Stimulated activated CD4-positive, alpha-beta T cell treated with anti-CD3 and anti-CD28 coated beads, Interleukin-4, amount 100 ng/mL, for 24 hours (primary cell): ENCODE data around the gene CRTC1.
A peak's percentile ranks its signal among the peaks of the same experiment; 100 is the strongest.

Experiments
- DNase-seq: peaks from one replicate; pipeline ENCODE4 v3.0.0-alpha.2; 2020

The CRTC1 gene

DNA sequence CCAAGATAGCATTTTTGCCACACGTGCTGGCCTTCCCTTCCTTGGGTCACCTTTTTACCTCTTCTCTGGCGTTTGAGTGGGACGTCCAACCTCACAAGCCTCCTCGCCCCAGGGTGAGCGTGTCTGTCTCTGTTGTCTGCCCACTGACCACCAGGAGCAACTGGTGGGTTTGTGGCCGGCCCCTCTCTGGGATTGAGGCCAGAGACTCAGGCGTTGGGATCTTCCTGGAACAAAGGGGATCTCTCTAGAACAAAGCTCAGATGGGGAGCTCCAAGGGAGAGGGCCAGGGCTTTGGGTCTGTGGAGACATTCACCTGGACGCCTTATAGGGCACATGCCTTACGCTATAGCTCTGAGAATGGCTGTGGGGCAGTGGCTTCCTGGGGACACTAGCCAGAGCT is 90.2 kb downstream of the CRTC1 start:
- DNase-seq = no peak

DNA sequence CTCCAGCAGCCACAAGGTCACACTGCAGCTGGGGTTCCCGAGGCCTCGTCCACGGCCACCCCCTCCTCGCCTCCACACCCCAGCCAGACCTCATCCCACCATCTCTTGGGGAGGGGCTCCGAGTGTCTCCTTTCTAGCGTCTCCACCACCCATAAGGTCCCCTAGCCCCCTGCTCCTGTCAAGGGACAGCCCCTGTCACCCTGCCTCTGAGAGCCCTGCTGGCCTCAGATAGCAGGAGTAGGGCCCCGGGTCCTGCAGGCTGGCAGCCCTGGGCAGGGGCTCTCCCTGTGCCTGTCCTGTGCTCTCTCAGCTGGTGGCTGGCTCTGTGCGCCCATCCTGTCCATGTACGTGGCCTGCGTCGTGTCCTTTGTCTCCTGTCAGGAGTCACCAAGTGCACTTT is 90.6 kb downstream of the CRTC1 start:
- DNase-seq = no peak

DNA sequence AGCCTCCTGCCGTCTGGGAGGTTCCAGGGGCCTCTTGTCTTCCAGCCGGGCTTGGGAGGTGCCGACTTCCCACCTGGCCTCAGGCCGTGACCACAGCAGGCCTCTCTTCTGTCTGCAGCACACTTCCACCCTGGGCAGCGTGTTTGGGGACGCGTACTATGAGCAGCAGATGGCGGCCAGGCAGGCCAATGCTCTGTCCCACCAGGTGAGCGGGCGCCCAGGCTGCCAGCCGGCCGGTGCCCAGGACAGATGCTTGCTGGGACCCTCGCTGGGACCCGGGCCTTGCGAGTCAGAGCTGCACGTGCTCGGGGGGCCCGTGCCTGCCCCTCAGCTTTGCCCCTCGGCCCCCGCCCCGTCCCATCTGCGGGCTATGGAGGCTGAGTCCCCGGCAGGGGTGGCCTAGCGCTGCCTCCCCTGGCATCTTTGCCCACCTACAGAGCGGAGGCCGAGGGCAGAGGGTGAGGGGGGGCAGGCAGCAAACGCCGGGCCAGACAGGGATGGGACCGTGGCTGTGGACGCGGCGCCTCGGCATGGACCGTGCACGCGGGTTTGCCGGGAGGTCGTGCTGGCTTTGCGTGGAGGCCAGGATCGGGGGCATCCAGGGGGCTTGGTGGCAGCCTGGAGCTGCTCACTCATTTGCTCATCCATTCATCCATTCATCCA is 91.4 kb downstream of the CRTC1 start:
- no peak for DNase-seq

DNA sequence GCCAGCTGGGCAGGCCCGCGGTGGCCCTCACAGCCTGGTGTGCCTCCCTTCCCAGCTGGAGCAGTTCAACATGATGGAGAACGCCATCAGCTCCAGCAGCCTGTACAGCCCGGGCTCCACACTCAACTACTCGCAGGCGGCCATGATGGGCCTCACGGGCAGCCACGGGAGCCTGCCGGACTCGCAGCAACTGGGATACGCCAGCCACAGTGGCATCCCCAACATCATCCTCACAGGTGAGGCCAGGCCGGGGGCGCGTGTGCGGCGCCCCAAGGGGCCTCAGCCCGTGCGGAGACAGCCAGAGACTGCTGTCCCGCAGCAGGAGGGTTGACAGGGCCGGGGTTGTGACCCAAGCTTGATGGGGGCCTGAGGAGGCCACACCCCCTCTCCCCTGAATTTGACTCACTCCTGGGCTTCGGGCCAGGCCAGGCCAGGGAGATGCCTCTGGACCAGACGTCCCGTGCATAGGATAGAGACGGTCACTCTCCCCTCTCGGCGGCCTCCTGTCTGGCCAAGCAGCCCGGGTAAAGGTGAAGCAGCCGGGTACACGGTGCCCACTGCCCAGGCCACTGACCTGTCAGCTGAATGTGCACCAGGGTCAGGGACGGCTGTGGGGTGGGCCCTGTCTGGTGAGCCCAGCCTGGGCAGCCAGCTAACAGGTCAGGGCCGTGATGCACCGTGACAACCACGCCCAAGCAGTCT is 92.3 kb downstream of the CRTC1 start:
- no peak for DNase-seq

DNA sequence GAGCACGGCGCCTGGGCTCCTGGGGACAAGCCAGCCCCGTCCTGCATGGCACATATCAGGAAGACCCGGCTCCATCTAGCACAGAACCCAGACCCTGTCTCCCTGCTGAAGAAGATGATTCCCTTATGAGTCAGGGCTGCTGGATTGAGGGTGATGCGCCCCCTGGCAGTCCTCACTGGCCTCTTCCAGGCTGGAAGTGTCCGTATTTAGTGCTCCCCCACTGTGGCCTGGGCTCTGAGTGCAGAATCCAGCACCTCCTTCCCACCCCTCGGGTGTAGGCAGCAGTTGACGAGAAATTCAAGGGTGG is 92.8 kb downstream of the CRTC1 start:
- DNase-seq = no peak

DNA sequence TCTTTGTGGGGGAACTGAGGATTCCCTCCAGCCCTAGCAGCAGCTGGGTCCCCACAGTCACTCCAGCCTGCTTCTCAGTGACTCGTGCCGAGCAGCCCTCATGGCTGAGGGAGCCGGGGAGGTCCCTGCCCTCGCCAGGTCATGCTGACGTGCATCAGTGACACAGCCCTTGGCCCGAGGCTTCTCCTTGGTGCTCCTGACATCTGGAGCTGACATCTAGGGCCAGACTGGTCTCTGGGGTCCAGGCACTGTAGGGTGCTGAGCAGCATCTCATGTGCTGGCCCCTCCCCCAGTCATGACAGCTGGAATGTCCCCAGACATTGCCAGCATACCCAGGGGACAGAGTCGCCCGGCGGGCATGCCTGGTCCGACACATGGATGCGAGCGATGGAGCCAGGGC is 93.3 kb downstream of the CRTC1 start:
- no peak for DNase-seq

DNA sequence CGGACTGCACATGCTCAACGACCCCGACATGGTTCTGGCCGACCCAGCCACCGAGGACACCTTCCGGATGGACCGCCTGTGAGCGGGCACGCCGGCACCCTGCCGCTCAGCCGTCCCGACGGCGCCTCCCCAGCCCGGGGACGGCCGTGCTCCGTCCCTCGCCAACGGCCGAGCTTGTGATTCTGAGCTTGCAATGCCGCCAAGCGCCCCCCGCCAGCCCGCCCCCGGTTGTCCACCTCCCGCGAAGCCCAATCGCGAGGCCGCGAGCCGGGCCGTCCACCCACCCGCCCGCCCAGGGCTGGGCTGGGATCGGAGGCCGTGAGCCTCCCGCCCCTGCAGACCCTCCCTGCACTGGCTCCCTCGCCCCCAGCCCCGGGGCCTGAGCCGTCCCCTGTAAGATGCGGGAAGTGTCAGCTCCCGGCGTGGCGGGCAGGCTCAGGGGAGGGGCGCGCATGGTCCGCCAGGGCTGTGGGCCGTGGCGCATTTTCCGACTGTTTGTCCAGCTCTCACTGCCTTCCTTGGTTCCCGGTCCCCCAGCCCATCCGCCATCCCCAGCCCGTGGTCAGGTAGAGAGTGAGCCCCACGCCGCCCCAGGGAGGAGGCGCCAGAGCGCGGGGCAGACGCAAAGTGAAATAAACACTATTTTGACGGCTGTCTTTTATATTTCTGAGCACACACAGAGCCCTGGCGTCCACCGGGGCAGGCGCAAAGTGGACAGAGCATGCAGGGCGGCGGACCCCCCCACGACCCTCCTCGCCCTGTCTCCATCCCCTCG is 94.0 kb downstream of the CRTC1 start:
- no peak for DNase-seq

DNA sequence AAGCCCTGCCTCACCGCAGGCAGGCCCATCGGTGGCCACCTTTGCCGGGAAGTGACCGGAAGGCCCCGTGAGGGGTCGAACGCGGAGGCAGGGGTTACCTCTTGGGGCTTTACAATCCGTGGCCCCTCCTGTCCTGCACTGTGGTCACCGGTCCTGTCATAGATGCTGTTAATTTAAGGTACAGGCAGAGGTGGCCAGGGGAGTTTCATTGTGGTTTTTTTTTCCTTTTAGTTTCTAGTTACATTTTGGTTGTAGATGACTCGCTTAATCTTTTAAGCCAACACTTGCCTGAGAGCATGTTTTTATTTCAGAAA is 94.6 kb downstream of the CRTC1 start:
- DNase-seq = no peak

DNA sequence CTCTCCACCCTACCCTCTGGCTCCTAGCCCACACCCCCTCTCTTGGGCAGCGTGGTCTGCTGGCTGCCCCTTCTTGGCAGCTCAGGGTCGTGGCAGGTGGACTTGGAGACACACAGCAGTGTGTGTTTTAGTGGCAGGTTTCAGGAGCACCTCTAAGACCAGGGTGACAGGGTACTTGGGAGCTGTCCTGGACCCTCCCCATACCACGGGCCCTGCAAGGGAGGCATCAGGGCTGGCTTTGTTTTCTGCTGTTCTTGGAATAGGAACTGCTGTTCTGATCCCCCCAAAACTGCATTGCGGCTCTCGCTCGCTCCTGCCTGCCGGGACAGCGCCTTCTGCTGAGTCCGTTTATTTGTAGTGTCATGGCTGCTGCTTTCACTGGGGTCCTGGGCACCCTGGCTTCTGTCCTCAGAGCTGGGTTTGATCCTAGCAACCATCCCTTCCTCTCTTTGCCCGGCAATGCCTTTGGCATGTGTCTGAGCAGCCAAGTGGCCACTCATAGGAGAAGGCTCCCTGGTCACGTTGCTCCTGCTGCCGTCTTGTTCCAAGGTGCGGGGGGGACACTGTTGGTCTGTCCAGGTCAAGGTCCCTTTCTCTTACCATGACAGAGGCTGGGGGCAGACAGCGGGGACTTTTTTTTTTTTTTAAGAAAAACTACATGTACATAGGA is 95.5 kb downstream of the CRTC1 start:
- DNase-seq = no peak

DNA sequence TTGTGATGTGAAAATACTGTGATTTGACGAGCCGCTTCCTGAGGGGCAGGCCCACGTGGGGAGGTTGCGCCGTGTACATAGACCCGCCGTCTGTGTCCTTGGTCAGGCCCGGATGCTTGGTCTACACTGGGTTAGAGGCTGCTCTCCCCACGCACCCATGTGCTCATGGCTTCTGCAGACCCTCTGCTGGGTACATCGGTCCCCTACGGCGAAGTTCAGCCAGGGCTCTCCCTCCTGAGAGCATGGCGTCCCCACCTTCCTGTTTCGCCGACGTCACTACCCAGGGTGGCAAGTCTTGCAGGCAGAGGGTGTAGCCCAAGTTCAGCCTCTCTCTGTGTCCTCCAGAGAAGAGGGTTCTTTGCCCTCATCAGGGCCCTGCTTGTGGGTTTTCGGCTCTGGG is 96.6 kb downstream of the CRTC1 start:
- DNase-seq = no peak

DNA sequence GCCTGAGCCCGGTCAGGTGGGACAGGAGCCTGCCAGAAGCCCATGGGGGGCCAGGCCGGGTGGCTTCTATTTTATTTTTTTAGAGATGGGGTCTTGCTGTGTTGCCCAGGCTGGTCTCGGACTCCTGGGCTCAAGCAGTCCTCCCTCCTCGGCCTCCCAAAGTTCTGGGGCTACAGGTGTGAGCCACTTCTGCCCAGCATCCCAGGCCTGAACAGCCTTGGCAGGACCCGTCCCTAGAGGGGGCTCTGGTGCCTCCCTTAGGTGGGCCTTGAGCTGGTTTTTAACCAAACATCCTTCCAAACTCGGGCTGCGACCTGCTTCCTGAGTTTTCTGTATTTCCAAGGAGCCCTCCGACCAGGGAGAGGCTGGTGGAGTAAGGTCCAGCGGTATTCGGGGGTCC is 97.2 kb downstream of the CRTC1 start:
- DNase-seq = no peak

DNA sequence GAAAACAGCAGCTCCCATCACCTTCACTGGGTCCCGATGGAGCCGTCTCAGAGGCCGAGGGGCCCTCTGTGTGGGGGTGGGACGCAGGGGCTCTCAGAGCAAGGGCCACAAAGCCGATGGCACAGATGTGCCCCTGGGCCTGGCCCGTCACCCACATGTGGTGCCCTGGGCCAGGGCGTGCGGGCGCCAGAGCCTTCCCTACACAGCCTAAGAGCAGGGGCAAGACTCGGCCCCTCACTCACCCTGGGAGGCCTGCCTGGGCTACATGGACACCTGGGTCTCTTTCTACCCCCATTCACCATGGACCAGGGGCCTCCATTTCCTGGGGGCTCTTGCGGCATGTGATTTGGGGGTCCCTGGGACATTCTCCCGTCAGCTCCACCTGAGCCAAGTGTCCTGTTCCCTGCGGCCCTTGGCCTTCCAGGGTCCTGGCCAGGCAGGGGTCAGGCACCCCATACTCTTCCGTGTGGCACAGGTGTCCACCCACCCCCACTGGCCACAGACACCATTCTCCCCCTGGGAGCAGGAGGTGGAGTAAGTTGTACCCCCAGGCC is 97.6 kb downstream of the CRTC1 start:
- no peak for DNase-seq

DNA sequence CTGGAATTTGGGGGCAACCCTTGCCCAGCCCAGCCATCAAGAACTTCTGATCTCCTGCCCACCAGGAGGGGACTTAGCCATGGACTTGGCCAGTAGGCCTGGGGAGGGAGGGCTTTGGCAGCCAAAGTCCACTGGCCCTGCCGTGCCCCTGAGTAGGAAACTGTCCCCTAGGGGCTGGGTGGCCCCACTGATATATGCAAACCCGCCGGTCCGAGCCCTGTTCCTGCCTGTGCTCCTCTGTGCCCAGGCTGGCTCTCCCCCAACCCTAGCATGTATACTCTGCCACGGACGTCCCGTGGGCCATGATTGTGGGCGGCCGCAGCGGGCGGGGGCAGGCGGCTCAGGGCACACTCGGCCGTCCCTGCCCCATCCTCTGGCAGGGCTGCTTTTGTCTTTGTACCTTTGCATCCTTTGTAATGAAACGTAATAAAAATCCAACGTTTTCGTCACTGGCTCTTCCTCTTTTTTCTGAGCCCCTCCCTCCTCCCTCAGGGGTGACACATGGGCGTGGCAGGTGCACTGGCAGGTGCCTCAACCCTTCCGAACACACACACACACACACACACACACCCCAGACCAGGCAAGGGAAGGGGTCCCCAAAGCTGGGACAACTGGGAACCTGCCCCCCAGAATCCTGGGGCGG is 98.5 kb downstream of the CRTC1 start:
- no peak for DNase-seq

DNA sequence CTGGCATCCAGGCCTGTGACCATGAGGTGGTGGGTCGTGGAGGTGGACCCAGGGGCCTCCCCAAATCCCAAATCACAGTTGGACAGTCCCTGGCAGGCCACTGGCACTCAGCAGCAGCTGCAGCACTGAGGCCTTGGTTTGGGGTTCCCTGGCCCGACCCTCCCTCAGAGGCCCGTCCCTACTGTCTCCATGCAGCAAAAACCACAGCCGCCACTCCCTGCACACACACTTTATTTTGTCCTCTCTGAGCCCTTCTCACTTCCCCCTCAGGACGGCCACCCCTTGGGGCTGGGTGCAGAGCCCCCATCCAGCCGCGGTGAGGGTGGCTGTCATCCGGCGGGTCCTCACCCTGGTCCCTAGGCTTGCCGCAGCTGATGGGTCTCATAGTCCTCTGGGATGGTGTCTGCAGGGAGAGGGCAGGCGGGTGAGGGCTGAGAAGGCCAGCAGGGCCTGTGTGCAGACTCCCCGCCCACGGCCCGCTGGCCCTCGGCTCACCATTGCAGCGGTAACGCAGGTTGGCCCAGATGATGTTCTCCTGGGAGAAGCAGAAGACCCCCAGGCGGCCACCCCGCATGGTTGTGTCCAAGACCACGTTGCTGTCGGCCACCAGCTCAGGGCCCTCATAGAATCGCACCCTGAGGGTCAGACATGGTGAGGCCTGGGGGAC is 99.2 kb downstream of the CRTC1 start:
- DNase-seq = no peak

DNA sequence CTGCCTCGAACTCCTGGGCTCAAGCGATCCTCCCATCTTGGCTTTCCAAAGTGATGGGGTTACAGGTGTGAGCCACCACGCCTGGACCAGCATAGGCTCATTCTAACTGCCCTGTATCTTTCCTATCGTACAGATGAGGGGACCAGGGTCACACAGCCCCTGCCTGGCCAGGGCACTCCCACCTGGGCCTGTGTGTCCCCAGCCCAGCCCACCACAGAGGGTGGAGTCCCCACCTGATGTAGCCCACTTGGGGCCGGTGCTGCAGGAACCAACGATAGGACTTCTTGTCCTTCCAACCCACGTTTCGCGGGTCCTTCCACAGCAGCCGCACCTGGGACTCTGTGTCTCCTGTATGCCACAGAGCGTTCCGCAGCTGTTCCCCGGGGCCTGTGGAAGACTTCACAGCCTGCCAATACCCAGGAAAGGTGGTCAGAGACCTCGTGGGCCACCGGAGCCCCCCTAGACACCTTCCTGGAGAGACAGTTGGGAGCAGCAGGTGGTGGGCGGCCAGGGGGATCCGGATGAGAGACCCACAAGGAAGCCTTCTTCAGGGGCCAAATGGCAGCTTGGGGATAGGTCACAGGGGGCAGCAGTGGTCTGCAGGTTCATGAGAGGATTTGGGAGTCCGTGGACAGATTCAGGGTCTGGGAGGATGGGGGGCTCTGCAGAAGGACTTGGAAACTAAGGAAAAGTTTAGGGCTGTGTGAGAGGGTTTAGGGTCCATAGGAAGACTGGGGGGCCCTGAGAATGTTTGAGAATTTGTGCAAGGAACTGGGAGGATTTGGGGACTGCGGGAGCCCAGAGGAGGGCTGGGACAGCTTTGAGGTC is 100.7 kb downstream of the CRTC1 start:
- DNase-seq = no peak

DNA sequence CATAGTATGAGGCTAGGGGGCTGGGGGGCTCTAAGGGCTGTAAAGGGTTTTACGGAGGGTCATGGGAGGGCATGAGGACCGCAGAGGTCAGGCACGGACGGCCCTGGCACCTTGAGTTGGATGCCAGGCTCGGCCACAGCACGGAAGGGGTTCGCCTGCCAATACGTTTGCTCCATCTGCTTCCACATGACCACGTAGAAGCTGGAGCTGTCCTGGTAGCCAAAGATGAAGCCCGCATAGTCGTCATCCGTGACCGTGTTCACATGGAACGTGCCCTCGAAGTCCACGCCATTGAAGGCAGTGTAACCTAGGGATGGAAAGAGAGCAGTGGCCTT is 101.3 kb downstream of the CRTC1 start:
- no peak for DNase-seq

DNA sequence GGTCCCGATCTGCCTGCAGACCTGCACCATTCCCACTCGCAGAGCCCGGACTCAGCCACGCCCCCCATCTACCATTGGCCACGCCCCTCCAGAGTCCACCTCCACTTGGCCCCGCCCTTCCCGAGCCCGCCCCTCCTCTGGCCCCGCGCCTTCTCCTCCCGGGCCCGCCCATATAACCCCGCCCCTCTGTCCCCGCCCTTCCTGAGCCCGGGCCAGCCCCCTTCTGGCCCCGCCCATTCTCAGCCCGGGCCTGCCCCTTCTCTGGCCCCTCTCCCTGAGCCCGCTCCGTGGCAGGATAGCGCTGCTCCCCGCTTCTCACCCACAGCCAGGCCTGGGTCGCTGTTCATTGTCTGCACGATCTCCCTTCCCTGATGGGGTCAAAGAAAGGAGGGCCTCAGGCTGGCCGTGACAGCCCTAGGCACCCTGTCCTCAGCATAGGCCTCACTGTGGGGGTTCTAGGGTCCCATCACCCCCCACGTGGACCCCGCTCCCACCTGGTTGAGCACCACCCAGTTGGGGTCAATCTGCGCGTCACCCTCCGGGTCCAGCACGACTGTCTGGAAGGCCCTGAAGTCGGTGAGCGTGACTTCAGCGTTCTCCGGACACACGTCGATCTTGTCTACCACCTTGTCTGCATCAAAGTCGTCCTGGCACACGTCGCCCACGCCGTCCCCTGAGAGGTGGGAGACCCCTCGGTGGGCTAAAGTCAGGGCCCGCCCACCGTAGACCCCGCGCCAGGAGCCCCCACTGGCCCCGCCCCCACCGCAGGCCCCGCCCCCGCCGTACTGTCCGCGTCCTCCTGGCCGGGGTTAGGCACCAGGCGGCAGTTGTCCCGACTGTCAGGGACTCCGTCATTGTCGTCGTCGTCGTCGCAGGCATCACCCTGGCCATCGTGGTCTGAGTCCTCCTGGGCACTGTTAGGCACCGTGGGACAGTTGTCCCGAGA is 102.0 kb downstream of the CRTC1 start:
- peak; percentile 67 for DNase-seq

DNA sequence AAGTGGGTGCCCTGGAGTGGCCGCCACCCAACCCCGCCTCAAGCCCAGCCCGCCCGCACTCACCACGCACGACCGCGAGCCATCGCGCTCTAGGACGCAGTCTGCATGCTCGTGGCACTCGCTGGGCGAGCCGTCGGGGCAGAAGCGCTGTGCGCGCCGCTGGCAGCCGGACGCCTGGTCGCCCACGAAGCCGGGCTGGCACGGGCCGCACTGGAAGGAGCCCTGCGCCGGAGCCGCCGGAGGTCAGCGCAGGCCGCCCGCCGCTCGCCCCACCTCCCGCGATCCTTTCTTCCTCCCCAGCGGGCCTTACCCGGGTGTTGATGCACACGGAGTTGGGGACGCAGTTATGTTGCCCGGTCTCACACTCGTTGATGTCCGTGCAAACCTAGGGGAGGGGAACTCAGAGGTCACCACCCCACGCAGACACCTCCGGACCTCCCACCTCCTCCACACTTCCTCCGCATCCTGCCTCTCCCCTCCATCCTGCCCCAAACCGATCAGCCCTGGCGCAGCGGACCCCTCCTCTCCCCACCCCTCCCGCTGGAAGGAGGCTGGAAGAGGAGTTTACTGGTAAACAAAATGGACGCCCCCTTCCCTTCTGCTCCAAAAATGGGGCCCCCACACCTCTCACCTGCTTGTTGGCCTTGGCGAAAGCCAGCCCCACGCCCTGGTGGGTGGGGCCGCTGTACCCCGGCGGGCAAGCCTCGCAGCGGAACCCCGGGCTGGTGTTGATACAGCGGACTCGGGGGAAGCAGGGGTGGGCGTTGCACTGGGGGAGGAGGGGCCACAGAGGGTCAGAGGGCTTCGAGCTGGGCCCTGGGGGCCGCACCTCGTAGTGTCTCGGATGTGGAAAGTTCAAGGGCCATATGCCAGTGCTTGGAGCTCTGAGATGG is 105.3 kb downstream of the CRTC1 start:
- DNase-seq = no peak

DNA sequence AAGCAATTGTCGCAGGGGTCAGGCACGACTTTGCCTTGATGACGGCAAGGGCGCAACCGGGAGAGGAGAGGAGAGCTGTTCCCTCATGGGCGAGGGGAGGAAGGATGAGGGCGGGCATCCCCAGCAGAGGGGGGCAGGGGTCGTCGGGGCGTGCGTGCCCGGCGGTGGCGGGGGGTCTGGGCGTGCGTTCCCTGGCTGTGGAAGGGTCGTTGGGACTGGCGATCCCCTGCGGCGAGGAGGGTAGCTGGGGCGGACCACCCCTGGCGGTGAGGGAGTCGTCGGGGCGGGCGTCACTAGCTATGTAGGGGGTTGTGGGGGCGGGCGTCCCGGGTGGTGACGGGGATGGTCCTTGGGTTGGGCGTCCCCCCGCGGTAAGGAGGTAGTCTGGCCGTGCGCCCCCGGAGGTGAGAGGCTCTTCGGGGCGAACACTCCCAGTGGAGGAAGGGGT is 106.0 kb downstream of the CRTC1 start:
- no peak for DNase-seq
